ENCODE results near the gene KLF2. TPM values are rescaled to one million over a fixed set of nuclear protein-coding genes. Genes with fewer than 3 reads are reported as not detected.

KLF2 gene
- total and polyA plus RNA-seq, 5 experiments from 2014 or later: 115 to 393 (median 216) TPM

- POLR2A ChIA-PET: interaction anchor here (0.9 to 34.9 kb wide), 7 partner anchors 1 to 229 kb away, joined by 3 to 4622 read pairs (median 177); partner anchors contain the start of gene KLF2
- Mint-ChIP-seq H3K4me3 (peak overlapping the region in 8 of 10 donors; percentile 49 to 86 (median 72)), H3K9me3 (no peaks in the 10 kb centered on the region), H3K27me3 (peaks cover 0 to 2% (median 0%) of the 10 kb centered on the region in 5 donors), H3K36me3 (peaks cover 0 to 2% (median 0%) of the 10 kb centered on the region in 3 donors), H3K4me1 (peaks cover 0 to 55% (median 26%) of the 10 kb centered on the region in 4 donors), H3K27ac (peak overlapping the region in 1 of 10 donors; percentile 96)
- DNase-seq: no peak
- no peak for ATAC-seq
These were observed 48.9 kb downstream of the KLF2 start for GRCh38 chr19:16373532-16373931.

DNA sequence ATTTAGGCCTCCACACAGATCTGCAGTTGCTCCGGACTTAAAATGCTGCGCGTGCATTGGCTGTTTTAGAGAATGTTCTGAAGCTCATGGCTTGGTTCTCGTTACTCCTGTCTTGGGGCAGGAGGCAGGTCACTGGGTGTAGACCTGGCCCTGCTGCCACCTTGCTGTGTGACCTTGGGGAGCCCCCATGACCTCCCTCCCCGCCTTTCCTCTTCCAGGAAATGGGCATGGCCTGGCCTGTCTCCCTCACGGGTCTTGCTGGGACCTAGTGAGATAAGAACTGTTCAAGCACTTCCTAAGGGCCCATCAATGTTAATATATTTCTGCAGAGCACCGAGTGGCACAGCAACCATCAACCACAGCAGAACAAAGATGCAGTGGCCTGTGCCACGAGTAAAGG is 49.4 kb downstream of the KLF2 start:
- peaks cover 0 to 58% (median 28%) of the 10 kb centered on the region in 4 donors for H3K4me1 Mint-ChIP-seq
- H3K9me3 Mint-ChIP-seq: no peaks in the 10 kb centered on the region
- H3K4me3 Mint-ChIP-seq: peak overlapping the region in 8 of 10 donors; percentile 49 to 86 (median 72)
- H3K27ac Mint-ChIP-seq: peak overlapping the region in 1 of 10 donors; percentile 96
- peaks cover 0 to 2% (median 0%) of the 10 kb centered on the region in 3 donors for H3K36me3 Mint-ChIP-seq
- H3K27me3 Mint-ChIP-seq: peaks cover 0 to 2% (median 0%) of the 10 kb centered on the region in 5 donors
- DNase-seq (no peak), ATAC-seq (no peak)
- POLR2A ChIA-PET: interaction anchor here (0.9 to 34.9 kb wide), 8 partner anchors 0 to 230 kb away, joined by 3 to 4622 read pairs (median 91); partner anchors contain the start of gene KLF2

- Mint-ChIP-seq H3K9me3 (no peaks in the 10 kb centered on the region), H3K36me3 (peaks cover 0 to 2% (median 0%) of the 10 kb centered on the region in 3 donors), H3K4me3 (peak overlapping the region in 8 of 10 donors; percentile 49 to 86 (median 69)), H3K27ac (peak overlapping the region in 1 of 10 donors; percentile 96), H3K4me1 (peaks cover 0 to 58% (median 30%) of the 10 kb centered on the region in 4 donors), H3K27me3 (peaks cover 0 to 1% (median 0%) of the 10 kb centered on the region in 5 donors)
- ATAC-seq: no peak
- DNase-seq: peak in 3 of 10 donors; percentile 18 to 39 (median 30)
- POLR2A ChIA-PET: interaction anchor here (0.6 to 34.9 kb wide), 6 partner anchors 0 to 136 kb away, joined by 3 to 4622 read pairs (median 539); partner anchors contain the start of gene KLF2
These were observed 49.8 kb downstream of the KLF2 start for GRCh38 chr19:16374436-16374835.

- H3K4me3 Mint-ChIP-seq: peak overlapping the region in 8 of 10 donors; percentile 49 to 86 (median 73)
- H3K36me3 Mint-ChIP-seq: peaks cover 0 to 2% (median 0%) of the 10 kb centered on the region in 3 donors
- no peaks in the 10 kb centered on the region for H3K27me3 Mint-ChIP-seq
- peaks cover 0 to 57% (median 32%) of the 10 kb centered on the region in 4 donors for H3K4me1 Mint-ChIP-seq
- DNase-seq (peak in 2 of 10 donors; percentile 32 to 39), ATAC-seq (no peak)
- H3K9me3 Mint-ChIP-seq: no peaks in the 10 kb centered on the region
- H3K27ac Mint-ChIP-seq: peak overlapping the region in 2 of 10 donors; percentile 88 to 94
- POLR2A ChIA-PET: interaction anchor here (0.6 to 34.9 kb wide), 10 partner anchors 1 to 137 kb away, joined by 3 to 4622 read pairs (median 5); partner anchors contain the start of gene KLF2
These were observed 50.7 kb downstream of the KLF2 start for GRCh38 chr19:16375157-16375935.

DNA sequence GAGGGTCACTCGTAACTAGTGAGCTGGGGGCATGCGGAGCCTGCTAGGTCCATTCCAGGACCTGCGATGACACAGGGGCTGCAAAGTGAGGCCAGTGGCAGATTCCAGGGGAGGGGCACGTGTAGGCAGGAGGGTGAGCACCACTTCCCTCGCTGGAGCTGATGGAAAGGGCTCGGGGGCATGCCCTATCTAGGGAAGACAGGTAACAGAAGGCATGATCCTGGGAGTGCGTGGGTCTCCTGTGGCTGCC is 51.2 kb downstream of the KLF2 start:
- no peak for DNase-seq
- no peaks in the 10 kb centered on the region for H3K9me3 Mint-ChIP-seq
- H3K4me3 Mint-ChIP-seq: peak overlapping the region in 7 of 10 donors; percentile 64 to 86 (median 73)
- peak overlapping the region in 2 of 10 donors; percentile 88 to 94 for H3K27ac Mint-ChIP-seq
- ATAC-seq: no peak
- no peaks in the 10 kb centered on the region for H3K27me3 Mint-ChIP-seq
- POLR2A ChIA-PET: interaction anchor here (0.8 to 34.9 kb wide), 10 partner anchors 2 to 190 kb away, joined by 3 to 4622 read pairs (median 5); partner anchors contain the start of gene KLF2
- H3K4me1 Mint-ChIP-seq: peaks cover 0 to 57% (median 33%) of the 10 kb centered on the region in 4 donors
- H3K36me3 Mint-ChIP-seq: peaks cover 0 to 2% (median 0%) of the 10 kb centered on the region in 3 donors

GRCh38 chr19:16376241-16376640 is 51.6 kb downstream of the KLF2 start:
- no peaks in the 10 kb centered on the region for H3K9me3 Mint-ChIP-seq
- no peaks in the 10 kb centered on the region for H3K27me3 Mint-ChIP-seq
- peaks cover under 1 to 59% (median 34%) of the 10 kb centered on the region in 4 donors for H3K4me1 Mint-ChIP-seq
- H3K27ac Mint-ChIP-seq: peak overlapping the region in 2 of 10 donors; percentile 88 to 94
- DNase-seq (no peak), ATAC-seq (no peak)
- POLR2A ChIA-PET: interaction anchor here (0.8 to 34.9 kb wide), 9 partner anchors 11 to 190 kb away, joined by 3 to 4622 read pairs (median 4); partner anchors contain the start of gene KLF2
- peak overlapping the region in 7 of 10 donors; percentile 64 to 86 (median 73) for H3K4me3 Mint-ChIP-seq
- peaks cover 0 to 2% (median 0%) of the 10 kb centered on the region in 3 donors for H3K36me3 Mint-ChIP-seq

GRCh38 chr19:16376649-16377048 is 52.0 kb downstream of the KLF2 start:
- Mint-ChIP-seq H3K27me3 (no peaks in the 10 kb centered on the region), H3K27ac (peak overlapping the region in 4 of 10 donors; percentile 88 to 94 (median 92)), H3K9me3 (no peaks in the 10 kb centered on the region), H3K4me3 (peak overlapping the region in 5 of 10 donors; percentile 31 to 86 (median 82)), H3K36me3 (peaks cover 0 to 2% (median 0%) of the 10 kb centered on the region in 3 donors), H3K4me1 (peaks cover 5 to 63% (median 36%) of the 10 kb centered on the region in 4 donors)
- POLR2A ChIA-PET: interaction anchor here (0.8 to 34.9 kb wide), 10 partner anchors 10 to 191 kb away, joined by 3 to 4622 read pairs (median 4); partner anchors contain the start of gene KLF2
- peak; percentile 29 to 48 for ATAC-seq
- peak in 8 of 10 donors; percentile 22 to 75 (median 40) for DNase-seq

DNA sequence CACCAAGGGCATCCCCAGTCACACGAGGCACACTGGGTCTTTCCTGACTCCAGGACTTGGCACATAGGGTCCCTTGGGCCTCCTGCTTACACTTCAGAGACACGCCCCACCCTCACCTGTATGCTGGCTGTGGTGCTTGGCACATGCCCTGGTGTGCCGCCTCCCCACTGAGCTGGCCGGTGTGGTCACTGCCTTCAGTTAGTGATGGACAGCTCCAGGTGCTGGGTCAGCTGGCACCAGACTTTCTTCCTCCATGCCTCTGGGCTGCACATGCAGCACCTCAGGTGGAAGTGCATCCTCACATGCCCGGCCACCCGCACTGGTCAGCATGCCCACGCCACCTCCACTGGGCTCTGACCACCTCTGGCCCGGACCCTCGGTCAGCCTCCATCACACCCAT is 52.9 kb downstream of the KLF2 start:
- peaks cover 14 to 71% (median 39%) of the 10 kb centered on the region in 4 donors for H3K4me1 Mint-ChIP-seq
- no peaks in the 10 kb centered on the region for H3K27me3 Mint-ChIP-seq
- DNase-seq: no peak

More for the DNA sequence above, 52.9 kb downstream of the KLF2 start:
- H3K36me3 Mint-ChIP-seq: peaks cover 0 to 2% (median 0%) of the 10 kb centered on the region in 3 donors
- ATAC-seq: no peak
- H3K4me3 Mint-ChIP-seq: peak overlapping the region in 6 of 10 donors; percentile 10 to 60 (median 38)
- POLR2A ChIA-PET: interaction anchor here (0.7 to 34.9 kb wide), 6 partner anchors 9 to 193 kb away, joined by 3 to 4622 read pairs (median 91); partner anchors contain the start of genes FAM32A and KLF2
- H3K9me3 Mint-ChIP-seq: no peaks in the 10 kb centered on the region
- peak overlapping the region in 6 of 10 donors; percentile 72 to 92 (median 89) for H3K27ac Mint-ChIP-seq

Other genes starting within 250 kb of the KLF2 start
- 10 to 100 TPM; 57.8 to 60.4 TPM for gene TPM4, start 248.3 kb upstream of the KLF2 start, total RNA-seq
- gene TPM4, start 248.3 kb upstream of the KLF2 start, polyA plus RNA-seq: 10 to 100 TPM; 27.4 to 30.8 (median 29.3) TPM
- gene RAB8A, start 212.9 kb upstream of the KLF2 start, total RNA-seq: 10 to 100 TPM; 66.5 to 88.3 TPM
- 10 to 100 TPM; 65.6 to 69.8 (median 66.1) TPM for gene RAB8A, start 212.9 kb upstream of the KLF2 start, polyA plus RNA-seq
- gene HSH2D, start 181.1 kb upstream of the KLF2 start, total RNA-seq: 10 to 100 TPM; 20.5 to 25.2 TPM
- gene HSH2D, start 181.1 kb upstream of the KLF2 start, polyA plus RNA-seq: 1 to 10 TPM; 6.5 to 9.8 (median 6.7) TPM
- not detected for gene CIB3, start 151.3 kb upstream of the KLF2 start, total RNA-seq
- not detected for gene CIB3, start 151.3 kb upstream of the KLF2 start, polyA plus RNA-seq
- gene FAM32A, start 139.4 kb upstream of the KLF2 start, total RNA-seq: 10 to 100 TPM; 70.3 to 74.3 TPM
- 100 to 1,000 TPM; 150 to 205 (median 183) TPM for gene FAM32A, start 139.4 kb upstream of the KLF2 start, polyA plus RNA-seq
- 100 to 1,000 TPM; 151 to 154 TPM for gene AP1M1, start 126.9 kb upstream of the KLF2 start, total RNA-seq
- 100 to 1,000 TPM; 195 to 288 (median 241) TPM for gene AP1M1, start 126.9 kb upstream of the KLF2 start, polyA plus RNA-seq
- gene EPS15L1, start 147.1 kb downstream of the KLF2 start, total RNA-seq: 10 to 100 TPM; 47.0 to 47.9 TPM
- gene EPS15L1, start 147.1 kb downstream of the KLF2 start, polyA plus RNA-seq: 1 to 10 TPM; 6.8 to 9.6 (median 8.5) TPM
- not detected for gene CALR3, start 171.3 kb downstream of the KLF2 start, total RNA-seq
- gene CALR3, start 171.3 kb downstream of the KLF2 start, polyA plus RNA-seq: not detected
- 1 to 10 TPM; 4.1 to 4.4 TPM for gene C19orf44, start 171.6 kb downstream of the KLF2 start, total RNA-seq
- gene C19orf44, start 171.6 kb downstream of the KLF2 start, polyA plus RNA-seq: 1 to 10 TPM in 1 of 3 donors, under 1 TPM in 1, not detected in 1; 0.23 to 2.0 TPM
- gene CHERP, start 217.6 kb downstream of the KLF2 start, total RNA-seq: 10 to 100 TPM; 75.6 to 82.0 TPM
- gene CHERP, start 217.6 kb downstream of the KLF2 start, polyA plus RNA-seq: 10 to 100 TPM in 1 of 3 donors, 1 to 10 TPM in 2; 4.7 to 17.8 (median 8.6) TPM
- 10 to 100 TPM; 31.5 to 34.2 TPM for gene SLC35E1, start 247.6 kb downstream of the KLF2 start, total RNA-seq
- gene SLC35E1, start 247.6 kb downstream of the KLF2 start, polyA plus RNA-seq: 10 to 100 TPM; 13.6 to 22.3 (median 16.1) TPM